Panc1 (cell line): ENCODE results near the gene RAI2. TPM values are rescaled to one million over a fixed set of nuclear protein-coding genes. Genes with fewer than 3 reads are reported as not detected.

Experiments
- ATAC-seq: fragments of 200-7000 bp; cut with Tn5 transposase; 2 replicates; pipeline ENCODE4 v1.9.1; 2020; ENCODE audit warnings: mild to moderate bottlenecking, moderate library complexity
- BruUV-seq: library from RNA; stranded (reverse); fragments of 400-500 nt; replicated peaks from 2 replicates; lab custom pipeline; 2021; lab: Mats Ljungman, UMichigan
- CTCF ChIA-PET: fragments of 300-600 bp; sonication (Branson Sonifier 250); formaldehyde crosslinking; loops from one replicate; lab custom pipeline; 2022; ENCODE audit warnings: antibody characterized with exemption; lab: Charles Lee
- POLR2A ChIA-PET: fragments of 300-600 bp; sonication (Branson Sonifier 250); formaldehyde crosslinking; loops from one replicate; lab custom pipeline; 2022; ENCODE audit warnings: antibody characterized with exemption; lab: Charles Lee
- DNase-seq: peaks from one replicate; pipeline ENCODE4 v3.0.0-alpha.2; 2010; ENCODE audit warnings: low read depth, low spot score
- H3K27ac ChIP-seq: 2 replicates; pipeline ENCODE4 v1.5.1; 2011; ENCODE audit warnings: mild to moderate bottlenecking, low read length, inconsistent platforms
- H3K27me3 ChIP-seq: fragments of 200-500 bp; sonication (Bioruptor generic); 2 replicates; pipeline ENCODE4 v1.6.0; 2014; ENCODE audit warnings: low read length, inconsistent platforms; ENCODE audit not compliant: control insufficient read depth, insufficient read depth
- H3K36me3 ChIP-seq: fragments of 200-500 bp; sonication (Bioruptor generic); 2 replicates; pipeline ENCODE4 v1.5.1; 2014; ENCODE audit warnings: inconsistent platforms, mild to moderate bottlenecking, low read length, moderate library complexity; ENCODE audit not compliant: control insufficient read depth, insufficient read depth
- H3K4me1 ChIP-seq: 2 replicates; pipeline ENCODE4 v1.5.1; 2011; ENCODE audit warnings: inconsistent platforms, mild to moderate bottlenecking, low read length, moderate library complexity; ENCODE audit not compliant: control insufficient read depth, insufficient read depth
- H3K4me3 ChIP-seq, 2 experiments: 2 replicates each; pipeline ENCODE4 v1.5.1; 2011 to 2012; ENCODE audit warnings: low read depth in 2 of 2, low read length in 2 of 2, mild to moderate bottlenecking in 2 of 2, inconsistent platforms in 1 of 2, moderate library complexity in 1 of 2
- H3K9me3 ChIP-seq: fragments of 200-500 bp; sonication (Bioruptor generic); 2 replicates; pipeline ENCODE4 v1.5.1; 2014; ENCODE audit warnings: low read depth, mild to moderate bottlenecking, inconsistent platforms, low read length, moderate library complexity; ENCODE audit not compliant: control insufficient read depth, insufficient read depth
- POLR2AphosphoS5 ChIP-seq: IDR thresholded peaks from 2 replicates; pipeline ENCODE4 v1.6.1; 2012; ENCODE audit warnings: mild to moderate bottlenecking, low read depth, low read length, moderate library complexity
- SIN3A ChIP-seq: IDR thresholded peaks from 2 replicates; pipeline ENCODE4 v1.6.1; 2012; ENCODE audit warnings: low read depth, mild to moderate bottlenecking, low read length, moderate library complexity, borderline replicate concordance; ENCODE audit not compliant: insufficient read depth
- TCF7L2 ChIP-seq: IDR thresholded peaks from 2 replicates; pipeline ENCODE4 v1.6.1; 2011; ENCODE audit warnings: mild to moderate bottlenecking, low read depth, low read length, inconsistent platforms
- in situ Hi-C: cut with HindIII; loops from 2 replicates; pipeline ENCODE4 v1.10.0; 2016; ENCODE audit warnings: low sequenced_read_pairs, low pct_unique_long_range_greater_than_20kb
- intact Hi-C: fragments of 100-400 bp; cut with micrococcal nuclease; formaldehyde crosslinking; loops from one replicate; pipeline ENCODE4 v1.10.0; 2022; ENCODE audit not compliant: unreplicated experiment
- total RNA-seq: library from RNA; stranded (reverse); gene quantifications from one replicate; pipeline ENCODE4 v1.2.1, GENCODE V29; 2021; ENCODE audit not compliant: unreplicated experiment
- TF ChIP-seq, protein P1 (sequence below): fragments of 450-650 bp; IDR thresholded peaks from 2 replicates; pipeline ENCODE4 v1.5.1; 2017; ENCODE audit warnings: mild to moderate bottlenecking
- TF ChIP-seq, protein P2 (sequence below), 2 experiments: IDR thresholded peaks; 2 replicates each; pipeline ENCODE4 v1.6.1; 2011 to 2012; ENCODE audit warnings: low read depth in 2 of 2, control low read depth in 1 of 2, low read length in 1 of 2, mild to moderate bottlenecking in 1 of 2, moderate library complexity in 1 of 2; ENCODE audit not compliant: insufficient read depth in 1 of 2

Gene RAI2
- total RNA-seq, 1 experiment from 2014 or later: 0.13 TPM

- CTCF ChIA-PET: no interaction called here
- POLR2A ChIA-PET: no interaction called here
- Histone ChIP-seq H3K4me1 (no peaks in the 10 kb centered on the region), H3K27ac (no peak overlapping the region), H3K4me3 (no peak overlapping the region), H3K36me3 (no peaks in the 10 kb centered on the region), H3K27me3 (no peaks in the 10 kb centered on the region), H3K9me3 (no peaks in the 10 kb centered on the region)
- in situ Hi-C loops (no loop called here), intact Hi-C loops (no loop called here)
- no peak for ATAC-seq
- no TSS peak for BruUV-seq
- DNase-seq: no peak
- TF ChIP-seq, protein P1, sequence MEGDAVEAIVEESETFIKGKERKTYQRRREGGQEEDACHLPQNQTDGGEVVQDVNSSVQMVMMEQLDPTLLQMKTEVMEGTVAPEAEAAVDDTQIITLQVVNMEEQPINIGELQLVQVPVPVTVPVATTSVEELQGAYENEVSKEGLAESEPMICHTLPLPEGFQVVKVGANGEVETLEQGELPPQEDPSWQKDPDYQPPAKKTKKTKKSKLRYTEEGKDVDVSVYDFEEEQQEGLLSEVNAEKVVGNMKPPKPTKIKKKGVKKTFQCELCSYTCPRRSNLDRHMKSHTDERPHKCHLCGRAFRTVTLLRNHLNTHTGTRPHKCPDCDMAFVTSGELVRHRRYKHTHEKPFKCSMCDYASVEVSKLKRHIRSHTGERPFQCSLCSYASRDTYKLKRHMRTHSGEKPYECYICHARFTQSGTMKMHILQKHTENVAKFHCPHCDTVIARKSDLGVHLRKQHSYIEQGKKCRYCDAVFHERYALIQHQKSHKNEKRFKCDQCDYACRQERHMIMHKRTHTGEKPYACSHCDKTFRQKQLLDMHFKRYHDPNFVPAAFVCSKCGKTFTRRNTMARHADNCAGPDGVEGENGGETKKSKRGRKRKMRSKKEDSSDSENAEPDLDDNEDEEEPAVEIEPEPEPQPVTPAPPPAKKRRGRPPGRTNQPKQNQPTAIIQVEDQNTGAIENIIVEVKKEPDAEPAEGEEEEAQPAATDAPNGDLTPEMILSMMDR: no peak
- no peak for TF ChIP-seq POLR2AphosphoS5
- no peak for TF ChIP-seq SIN3A
- no peak for TF ChIP-seq TCF7L2
- TF ChIP-seq, protein P2, sequence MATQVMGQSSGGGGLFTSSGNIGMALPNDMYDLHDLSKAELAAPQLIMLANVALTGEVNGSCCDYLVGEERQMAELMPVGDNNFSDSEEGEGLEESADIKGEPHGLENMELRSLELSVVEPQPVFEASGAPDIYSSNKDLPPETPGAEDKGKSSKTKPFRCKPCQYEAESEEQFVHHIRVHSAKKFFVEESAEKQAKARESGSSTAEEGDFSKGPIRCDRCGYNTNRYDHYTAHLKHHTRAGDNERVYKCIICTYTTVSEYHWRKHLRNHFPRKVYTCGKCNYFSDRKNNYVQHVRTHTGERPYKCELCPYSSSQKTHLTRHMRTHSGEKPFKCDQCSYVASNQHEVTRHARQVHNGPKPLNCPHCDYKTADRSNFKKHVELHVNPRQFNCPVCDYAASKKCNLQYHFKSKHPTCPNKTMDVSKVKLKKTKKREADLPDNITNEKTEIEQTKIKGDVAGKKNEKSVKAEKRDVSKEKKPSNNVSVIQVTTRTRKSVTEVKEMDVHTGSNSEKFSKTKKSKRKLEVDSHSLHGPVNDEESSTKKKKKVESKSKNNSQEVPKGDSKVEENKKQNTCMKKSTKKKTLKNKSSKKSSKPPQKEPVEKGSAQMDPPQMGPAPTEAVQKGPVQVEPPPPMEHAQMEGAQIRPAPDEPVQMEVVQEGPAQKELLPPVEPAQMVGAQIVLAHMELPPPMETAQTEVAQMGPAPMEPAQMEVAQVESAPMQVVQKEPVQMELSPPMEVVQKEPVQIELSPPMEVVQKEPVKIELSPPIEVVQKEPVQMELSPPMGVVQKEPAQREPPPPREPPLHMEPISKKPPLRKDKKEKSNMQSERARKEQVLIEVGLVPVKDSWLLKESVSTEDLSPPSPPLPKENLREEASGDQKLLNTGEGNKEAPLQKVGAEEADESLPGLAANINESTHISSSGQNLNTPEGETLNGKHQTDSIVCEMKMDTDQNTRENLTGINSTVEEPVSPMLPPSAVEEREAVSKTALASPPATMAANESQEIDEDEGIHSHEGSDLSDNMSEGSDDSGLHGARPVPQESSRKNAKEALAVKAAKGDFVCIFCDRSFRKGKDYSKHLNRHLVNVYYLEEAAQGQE (IDR thresholded peaks at IDR 0.05; ENCODE audit: insufficient read depth in 1 of 2, low read depth in 2 of 2, low read length in 1 of 2): no peak
Measured at GRCh38 chrX:17839269-17839668, 21.8 kb downstream of the RAI2 start.

DNA sequence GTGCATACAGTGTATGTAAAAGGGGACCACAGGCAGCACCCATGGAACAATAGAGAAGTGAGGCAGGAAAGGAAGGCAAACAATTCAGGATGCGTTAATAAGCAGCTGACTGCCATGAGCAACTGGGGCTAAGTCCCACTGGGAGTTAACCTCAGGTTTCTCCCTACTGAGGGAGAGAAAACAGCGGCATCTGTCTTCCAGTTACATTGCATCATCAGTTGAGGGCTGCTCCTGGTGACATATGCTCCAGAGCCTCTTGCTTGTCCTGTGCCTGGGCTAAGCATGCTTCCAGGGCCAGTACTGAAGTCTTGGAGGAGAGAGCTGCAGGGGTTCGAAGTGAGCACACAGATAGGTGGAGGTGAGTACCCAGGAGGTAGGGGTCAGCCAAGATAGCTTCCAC is 24.3 kb downstream of the RAI2 start:
- in situ Hi-C loops (no loop called here), intact Hi-C loops (no loop called here)
- TF ChIP-seq POLR2AphosphoS5 (no peak), TCF7L2 (no peak)
- TF ChIP-seq, protein P1: no peak
- TF ChIP-seq, protein P2 (IDR thresholded peaks at IDR 0.05; ENCODE audit: insufficient read depth in 1 of 2, low read depth in 2 of 2, low read length in 1 of 2): no peak
- H3K9me3 ChIP-seq: no peaks in the 10 kb centered on the region
- ATAC-seq (no peak), DNase-seq (no peak)
- CTCF ChIA-PET: no interaction called here
- POLR2A ChIA-PET: no interaction called here
- H3K27me3 ChIP-seq: no peaks in the 10 kb centered on the region
- no peak overlapping the region for H3K27ac ChIP-seq
- no TSS peak for BruUV-seq
- H3K36me3 ChIP-seq: no peaks in the 10 kb centered on the region
- no peak overlapping the region for H3K4me3 ChIP-seq
- H3K4me1 ChIP-seq: no peaks in the 10 kb centered on the region
